Mesendoderm (in vitro differentiated cells): ENCODE results near the gene OBSCN.

ENCODE experiments used
- DNase-seq: peaks from one replicate; pipeline ENCODE4 v3.0.0; 2013
- H2AK5ac ChIP-seq: 2 replicates; pipeline ENCODE4 v1.6.1; 2013; ENCODE audit warnings: low read length, inconsistent platforms
- H2BK120ac ChIP-seq: 2 replicates; pipeline ENCODE4 v1.6.1; 2013; ENCODE audit warnings: low read depth, mild to moderate bottlenecking, low read length, moderate library complexity, mixed read lengths
- H2BK15ac ChIP-seq: replicated peaks from 2 replicates; pipeline ENCODE4 v1.6.1; 2013; ENCODE audit warnings: low read depth, mild to moderate bottlenecking, moderate library complexity
- H2BK5ac ChIP-seq: 2 replicates; pipeline ENCODE4 v1.6.1; 2013; ENCODE audit warnings: low read length, inconsistent platforms
- H3K18ac ChIP-seq: 2 replicates; pipeline ENCODE4 v1.6.1; 2013; ENCODE audit warnings: mild to moderate bottlenecking, low read length, mixed read lengths
- H3K23ac ChIP-seq: one replicate; pipeline ENCODE4 v1.6.1; 2013; ENCODE audit warnings: low read length
- H3K27ac ChIP-seq: 2 replicates; pipeline ENCODE4 v1.5.1; 2013; ENCODE audit warnings: low read depth, mild to moderate bottlenecking, inconsistent platforms, low read length, moderate library complexity
- H3K27me3 ChIP-seq: 2 replicates; pipeline ENCODE4 v1.6.1; 2013; ENCODE audit warnings: low read length, control low read depth, mild to moderate bottlenecking, inconsistent platforms; ENCODE audit not compliant: insufficient read depth, poor library complexity
- H3K36me3 ChIP-seq: 2 replicates; pipeline ENCODE4 v1.6.1; 2013; ENCODE audit warnings: low read length, inconsistent platforms; ENCODE audit not compliant: control insufficient read depth, insufficient read depth
- H3K4ac ChIP-seq: one replicate; pipeline ENCODE4 v1.6.1; 2013; ENCODE audit warnings: low read depth, mild to moderate bottlenecking, low read length, moderate library complexity
- H3K4me1 ChIP-seq: 2 replicates; pipeline ENCODE4 v1.6.1; 2013; ENCODE audit warnings: low read depth, low read length, inconsistent platforms; ENCODE audit not compliant: control insufficient read depth
- H3K4me2 ChIP-seq: 2 replicates; pipeline ENCODE4 v1.6.1; 2013; ENCODE audit warnings: low read length
- H3K4me3 ChIP-seq: 2 replicates; pipeline ENCODE4 v1.5.1; 2013; ENCODE audit warnings: mild to moderate bottlenecking, low read length
- H3K56ac ChIP-seq: one replicate; pipeline ENCODE4 v1.6.1; 2013; ENCODE audit warnings: low read length
- H3K79me1 ChIP-seq: 2 replicates; pipeline ENCODE4 v1.6.1; 2013; ENCODE audit warnings: low read length, inconsistent platforms
- H3K79me2 ChIP-seq: 2 replicates; pipeline ENCODE4 v1.6.1; 2013; ENCODE audit warnings: mild to moderate bottlenecking, low read length; ENCODE audit not compliant: control insufficient read depth, insufficient read depth
- H3K9ac ChIP-seq: 2 replicates; pipeline ENCODE4 v1.6.1; 2013; ENCODE audit warnings: low read length, inconsistent platforms
- H4K5ac ChIP-seq: one replicate; pipeline ENCODE4 v1.6.1; 2013; ENCODE audit warnings: low read length
- H4K8ac ChIP-seq: one replicate; pipeline ENCODE4 v1.6.1; 2013; ENCODE audit warnings: low read depth, mild to moderate bottlenecking, control low read depth, low read length, moderate library complexity
- WGBS: extraction: QIAGEN DNeasy Blood & Tissue Kit; methylation state at CpG from one replicate; pipeline ENCODE4 v1.1.7; 2013; ENCODE audit warnings: low lambda C conversion rate, missing lambda C conversion rate; ENCODE audit not compliant: insufficient coverage; ENCODE audit errors: extremely low coverage; 5-methylcytosine and 5-hydroxymethylcytosine counted together

The OBSCN gene

GRCh38 chr1:228356897-228357680 is 149.2 kb downstream of the OBSCN start:
- H3K79me1 ChIP-seq, result no peaks in the 10 kb centered on the region
- no peak overlapping the region for H3K18ac ChIP-seq
- H3K4me1 ChIP-seq, result no peaks in the 10 kb centered on the region
- H3K23ac ChIP-seq, result no peak overlapping the region
- no peak overlapping the region for H3K9ac ChIP-seq
- H4K8ac ChIP-seq, result no peak overlapping the region
- no peak overlapping the region for H4K5ac ChIP-seq
- no peak overlapping the region for H3K4me2 ChIP-seq
- H3K27ac ChIP-seq, result no peak overlapping the region
- no peak overlapping the region for H3K4me3 ChIP-seq
- DNase-seq, result no peak
- H3K36me3 ChIP-seq, result no peaks in the 10 kb centered on the region
- no peak overlapping the region for H2AK5ac ChIP-seq
- H3K79me2 ChIP-seq, result no peaks in the 10 kb centered on the region
- no peak overlapping the region for H2BK120ac ChIP-seq
- no peak overlapping the region for H3K4ac ChIP-seq
- H3K27me3 ChIP-seq, result no peaks in the 10 kb centered on the region
- no CpG with 5 or more reads among the region's 8 CpGs for WGBS
- H3K56ac ChIP-seq, result no peak overlapping the region
- H2BK5ac ChIP-seq, result no peak overlapping the region
- no peak overlapping the region for H2BK15ac ChIP-seq

- Histone ChIP-seq H3K4me2 (no peak overlapping the region), H3K27me3 (no peaks in the 10 kb centered on the region), H3K9ac (no peak overlapping the region), H3K4me1 (no peaks in the 10 kb centered on the region), H3K36me3 (no peaks in the 10 kb centered on the region), H3K4me3 (no peak overlapping the region), H2BK120ac (no peak overlapping the region), H3K56ac (no peak overlapping the region), H3K4ac (no peak overlapping the region), H3K23ac (no peak overlapping the region), H2BK15ac (no peak overlapping the region), H3K79me2 (no peaks in the 10 kb centered on the region), H3K18ac (no peak overlapping the region), H4K8ac (no peak overlapping the region), H3K27ac (no peak overlapping the region), H4K5ac (no peak overlapping the region), H3K79me1 (no peaks in the 10 kb centered on the region), H2AK5ac (no peak overlapping the region), H2BK5ac (no peak overlapping the region)
- WGBS, result no CpG with 5 or more reads among the region's 4 CpGs
- DNase-seq, result no peak
Observed at GRCh38 chr1:228358039-228358763, 150.4 kb downstream of the OBSCN start.

- Histone ChIP-seq H3K23ac (no peak overlapping the region), H2BK5ac (no peak overlapping the region), H3K27ac (no peak overlapping the region), H3K56ac (no peak overlapping the region), H4K5ac (no peak overlapping the region), H3K4me1 (no peaks in the 10 kb centered on the region), H3K27me3 (no peaks in the 10 kb centered on the region), H2BK15ac (no peak overlapping the region), H3K18ac (no peak overlapping the region), H3K36me3 (no peaks in the 10 kb centered on the region), H3K79me1 (no peaks in the 10 kb centered on the region), H3K4me2 (no peak overlapping the region), H3K4me3 (no peak overlapping the region), H3K9ac (no peak overlapping the region), H4K8ac (no peak overlapping the region), H3K79me2 (no peaks in the 10 kb centered on the region), H3K4ac (no peak overlapping the region), H2BK120ac (no peak overlapping the region), H2AK5ac (no peak overlapping the region)
- no CpG with 5 or more reads among the region's 19 CpGs for WGBS
- DNase-seq, result peak; percentile 34
Observed at GRCh38 chr1:228358764-228359612, 151.1 kb downstream of the OBSCN start.

GRCh38 chr1:228359613-228360532 is 152.0 kb downstream of the OBSCN start:
- Histone ChIP-seq H3K4ac (no peak overlapping the region), H4K8ac (no peak overlapping the region), H3K79me1 (no peaks in the 10 kb centered on the region), H2BK120ac (no peak overlapping the region), H3K27ac (no peak overlapping the region), H3K4me2 (no peak overlapping the region), H3K4me1 (no peaks in the 10 kb centered on the region), H3K36me3 (no peaks in the 10 kb centered on the region), H2BK15ac (no peak overlapping the region), H3K18ac (no peak overlapping the region), H2BK5ac (no peak overlapping the region), H3K4me3 (no peak overlapping the region), H2AK5ac (no peak overlapping the region), H3K56ac (no peak overlapping the region), H3K23ac (no peak overlapping the region), H3K27me3 (no peaks in the 10 kb centered on the region), H3K79me2 (no peaks in the 10 kb centered on the region), H4K5ac (no peak overlapping the region), H3K9ac (no peak overlapping the region)
- no CpG with 5 or more reads among the region's 45 CpGs for WGBS
- no peak for DNase-seq

GRCh38 chr1:228360533-228361313 is 152.9 kb downstream of the OBSCN start:
- H3K23ac ChIP-seq, result no peak overlapping the region
- no peaks in the 10 kb centered on the region for H3K79me2 ChIP-seq
- H3K18ac ChIP-seq, result no peak overlapping the region
- H2AK5ac ChIP-seq, result no peak overlapping the region
- no peak overlapping the region for H3K9ac ChIP-seq
- no peak for DNase-seq
- H3K36me3 ChIP-seq, result no peaks in the 10 kb centered on the region
- no peak overlapping the region for H2BK15ac ChIP-seq
- no CpG with 5 or more reads among the region's 19 CpGs for WGBS
- no peaks in the 10 kb centered on the region for H3K4me1 ChIP-seq
- no peaks in the 10 kb centered on the region for H3K79me1 ChIP-seq
- H2BK120ac ChIP-seq, result no peak overlapping the region
- no peak overlapping the region for H3K4ac ChIP-seq
- H3K27me3 ChIP-seq, result no peaks in the 10 kb centered on the region
- H2BK5ac ChIP-seq, result no peak overlapping the region
- no peak overlapping the region for H3K27ac ChIP-seq
- H4K5ac ChIP-seq, result no peak overlapping the region
- no peak overlapping the region for H3K56ac ChIP-seq
- no peak overlapping the region for H3K4me2 ChIP-seq
- H3K4me3 ChIP-seq, result no peak overlapping the region
- H4K8ac ChIP-seq, result no peak overlapping the region
